GM18505 (cell line): ENCODE results near the gene SERPINB6.
"Not testable (repeated sequence)": the region's sequence is repeated elsewhere in the genome, so short reads cannot be mapped to it uniquely, and the experiment has no call there.

Experiments
- ATAC-seq: cut with Tn5 transposase; IDR thresholded peaks from one replicate; pipeline ENCODE4 v1.9.1; 2021; ENCODE audit not compliant: unreplicated experiment
- POLR2A ChIP-seq: IDR thresholded peaks from 4 replicates; pipeline ENCODE4 v1.6.1; 2011; ENCODE audit warnings: borderline replicate concordance; ENCODE audit not compliant: insufficient read depth, insufficient read length; ENCODE audit errors: extremely low read depth

The SERPINB6 gene

GRCh38 chr6:2971420-2972218, at the start of gene SERPINB6:
SERPINB6 (minus strand) TSS chr6:2971567; CDS start chr6:2959332, 12,235 bp downstream.
- no peak for TF ChIP-seq POLR2A
- no peak for ATAC-seq

- no peak for ATAC-seq
- no peak for TF ChIP-seq POLR2A
Observed at GRCh38 chr6:3019749-3020320, 48.5 kb upstream of the SERPINB6 start.

GRCh38 chr6:3019065-3019464, 47.7 kb upstream of the SERPINB6 start:
- TF ChIP-seq POLR2A, result no peak
- ATAC-seq, result no peak

GRCh38 chr6:3017304-3017703, 45.9 kb upstream of the SERPINB6 start:
- no peak for TF ChIP-seq POLR2A
- no peak for ATAC-seq

GRCh38 chr6:3016473-3017280, 45.3 kb upstream of the SERPINB6 start:
- ATAC-seq, result no peak
- TF ChIP-seq POLR2A, result no peak

- TF ChIP-seq POLR2A, result no peak
- ATAC-seq, result no peak
Observed at GRCh38 chr6:3015144-3015543, 43.8 kb upstream of the SERPINB6 start.

- no peak for ATAC-seq
- TF ChIP-seq POLR2A, result no peak
Observed at GRCh38 chr6:3014675-3015066, 43.3 kb upstream of the SERPINB6 start.

- no peak for ATAC-seq
Observed at GRCh38 chr6:3013901-3014674, 42.7 kb upstream of the SERPINB6 start.

GRCh38 chr6:3013486-3013885, 42.1 kb upstream of the SERPINB6 start:
- no peak for TF ChIP-seq POLR2A
- no peak for ATAC-seq

More at GRCh38 chr6:3013901-3014674, 42.7 kb upstream of the SERPINB6 start:
- TF ChIP-seq POLR2A, result no peak

- no peak for TF ChIP-seq POLR2A
- ATAC-seq, result no peak
Observed at GRCh38 chr6:3011592-3011991, 40.2 kb upstream of the SERPINB6 start.

GRCh38 chr6:3011158-3011557, 39.8 kb upstream of the SERPINB6 start:
- ATAC-seq, result no peak
- TF ChIP-seq POLR2A, result no peak

GRCh38 chr6:3009930-3010329, 38.6 kb upstream of the SERPINB6 start:
- no peak for ATAC-seq
- TF ChIP-seq POLR2A, result no peak

GRCh38 chr6:3008712-3009265, 37.4 kb upstream of the SERPINB6 start:
- ATAC-seq, result not testable (repeated sequence)
